DMS114 treated with DMSO at 0.1 percent for 48 hours (cell line): Measurements from ENCODE around the gene CDH18.

ENCODE experiments used
- DNase-seq: peaks from one replicate; lab custom pipeline; 2025; ENCODE audit not compliant: unreplicated experiment; lab: John Stamatoyannopoulos, UW

CDH18 gene

GRCh38 chr5:19928562-19929421 lies 59.2 kb downstream of the CDH18 start:
- no peak for DNase-seq

GRCh38 chr5:19927919-19928318 lies 60.1 kb downstream of the CDH18 start:
- DNase-seq: no peak

- DNase-seq: no peak
These were observed 60.8 kb downstream of the CDH18 start for GRCh38 chr5:19927170-19927569.

- no peak for DNase-seq
These were observed 64.3 kb downstream of the CDH18 start for GRCh38 chr5:19923742-19924141.

GRCh38 chr5:19920761-19921160 lies 67.2 kb downstream of the CDH18 start:
- no peak for DNase-seq

- DNase-seq: no peak
These were observed 69.2 kb downstream of the CDH18 start for GRCh38 chr5:19918780-19919179.

- no peak for DNase-seq
These were observed 70.3 kb downstream of the CDH18 start for GRCh38 chr5:19917588-19918122.

GRCh38 chr5:19910136-19910535 lies 77.9 kb downstream of the CDH18 start:
- no peak for DNase-seq

GRCh38 chr5:19904766-19905165 lies 83.2 kb downstream of the CDH18 start:
- no peak for DNase-seq

GRCh38 chr5:19903611-19904010 lies 84.4 kb downstream of the CDH18 start:
- no peak for DNase-seq

GRCh38 chr5:19902316-19902934 lies 85.6 kb downstream of the CDH18 start:
- DNase-seq: no peak

- DNase-seq: no peak
These were observed 87.7 kb downstream of the CDH18 start for GRCh38 chr5:19900269-19900668.

- DNase-seq: no peak
These were observed 96.3 kb downstream of the CDH18 start for GRCh38 chr5:19891658-19892057.

GRCh38 chr5:19886123-19886917 lies 101.7 kb downstream of the CDH18 start:
- no peak for DNase-seq

GRCh38 chr5:19885040-19885824 lies 102.8 kb downstream of the CDH18 start:
- no peak for DNase-seq

- no peak for DNase-seq
These were observed 107.1 kb downstream of the CDH18 start for GRCh38 chr5:19880859-19881436.

- DNase-seq: no peak
These were observed 107.5 kb downstream of the CDH18 start for GRCh38 chr5:19880458-19880857.

- DNase-seq: no peak
These were observed 113.2 kb downstream of the CDH18 start for GRCh38 chr5:19874811-19875210.

GRCh38 chr5:19866090-19866450 lies 121.9 kb downstream of the CDH18 start:
- DNase-seq: no peak

GRCh38 chr5:19865336-19866089 lies 122.5 kb downstream of the CDH18 start:
- no peak for DNase-seq
